ENCODE data around the gene NEDD9. TPM values are rescaled to one million over a fixed set of nuclear protein-coding genes. Genes with fewer than 3 reads are reported as not detected.

Gene NEDD9
- total RNA-seq, 4 donors from 2014 or later: 34.6 to 82.7 (median 72.3) TPM

DNA sequence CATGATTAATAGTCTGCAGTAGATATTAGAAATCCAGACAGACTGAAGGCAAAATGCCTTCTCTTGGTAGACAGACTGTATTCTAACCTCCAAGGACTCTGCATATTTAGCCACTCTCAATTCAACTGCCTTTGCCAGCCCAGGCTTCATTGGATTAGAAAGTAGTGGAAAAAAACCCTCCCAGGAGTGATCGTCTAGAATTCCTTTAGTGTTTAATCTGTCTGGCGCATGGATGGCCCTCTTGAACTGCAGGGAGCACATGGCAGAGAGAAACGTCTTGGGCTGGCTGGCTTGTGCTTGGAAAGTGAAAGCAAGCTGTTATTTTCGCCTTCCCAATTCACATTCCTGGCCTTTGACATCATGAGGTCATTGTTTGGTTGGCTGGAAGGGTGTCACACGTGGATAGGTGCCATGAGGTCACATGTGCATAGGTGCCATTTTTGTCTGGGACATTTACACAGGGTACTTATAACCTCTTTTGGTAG lies 30.9 kb upstream of the NEDD9 start:
- intact Hi-C loops (cut with DNase I; ENCODE audit: low total_unique reads): no loop called here
- in situ Hi-C loops (cut with MboI; ENCODE audit: low pct_ligation_motif_present in 1 of 4, low pct_unique_long_range_greater_than_20kb in 1 of 4, low sequenced_read_pairs in 3 of 4): no loop called here
- no peak overlapping the region for H3K4me3 ChIP-seq

DNA sequence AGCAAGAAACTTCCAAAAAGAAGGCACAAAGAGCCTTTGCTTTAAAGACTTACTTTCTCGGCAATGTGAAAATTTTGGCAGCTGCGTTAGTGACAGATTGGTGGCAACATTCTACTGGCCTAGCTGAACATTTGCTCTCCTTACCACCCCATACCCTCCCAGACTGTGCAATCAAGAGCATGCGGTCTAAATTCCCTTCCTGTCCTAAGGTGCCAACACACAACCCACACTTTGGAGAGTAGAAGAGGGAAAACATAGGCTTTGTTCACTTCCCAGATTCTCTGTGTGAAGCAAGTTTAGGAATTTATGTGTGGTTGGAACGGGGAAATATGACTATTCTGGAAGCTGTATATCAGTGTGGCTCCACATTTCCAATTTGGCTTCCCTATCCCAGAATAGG lies 29.8 kb upstream of the NEDD9 start:
- no peak overlapping the region for H3K27ac ChIP-seq
- intact Hi-C loops (cut with DNase I; ENCODE audit: low total_unique reads) (no loop called here), in situ Hi-C loops (cut with MboI; ENCODE audit: low pct_ligation_motif_present in 1 of 4, low pct_unique_long_range_greater_than_20kb in 1 of 4, low sequenced_read_pairs in 3 of 4) (no loop called here)
- no peak for DNase-seq
- H3K36me3 ChIP-seq: no peaks in the 10 kb centered on the region
- no peak overlapping the region for H3K4me3 ChIP-seq
- no peak for TF ChIP-seq POLR2A (IDR thresholded peaks at IDR 0.05)
- no peak for TF ChIP-seq POLR2AphosphoS5 (IDR thresholded peaks at IDR 0.05)
- TF ChIP-seq, protein P1, sequence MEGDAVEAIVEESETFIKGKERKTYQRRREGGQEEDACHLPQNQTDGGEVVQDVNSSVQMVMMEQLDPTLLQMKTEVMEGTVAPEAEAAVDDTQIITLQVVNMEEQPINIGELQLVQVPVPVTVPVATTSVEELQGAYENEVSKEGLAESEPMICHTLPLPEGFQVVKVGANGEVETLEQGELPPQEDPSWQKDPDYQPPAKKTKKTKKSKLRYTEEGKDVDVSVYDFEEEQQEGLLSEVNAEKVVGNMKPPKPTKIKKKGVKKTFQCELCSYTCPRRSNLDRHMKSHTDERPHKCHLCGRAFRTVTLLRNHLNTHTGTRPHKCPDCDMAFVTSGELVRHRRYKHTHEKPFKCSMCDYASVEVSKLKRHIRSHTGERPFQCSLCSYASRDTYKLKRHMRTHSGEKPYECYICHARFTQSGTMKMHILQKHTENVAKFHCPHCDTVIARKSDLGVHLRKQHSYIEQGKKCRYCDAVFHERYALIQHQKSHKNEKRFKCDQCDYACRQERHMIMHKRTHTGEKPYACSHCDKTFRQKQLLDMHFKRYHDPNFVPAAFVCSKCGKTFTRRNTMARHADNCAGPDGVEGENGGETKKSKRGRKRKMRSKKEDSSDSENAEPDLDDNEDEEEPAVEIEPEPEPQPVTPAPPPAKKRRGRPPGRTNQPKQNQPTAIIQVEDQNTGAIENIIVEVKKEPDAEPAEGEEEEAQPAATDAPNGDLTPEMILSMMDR (IDR thresholded peaks at IDR 0.05): no peak
- no peak for TF ChIP-seq EP300 (IDR thresholded peaks at IDR 0.05; ENCODE audit: low read depth)
- no peaks in the 10 kb centered on the region for H3K27me3 ChIP-seq
- WGBS, 2 donors (ENCODE audit: low coverage in 1 of 2): 83 to 95% methylated on average over 2 to 4 of the region's 4 CpGs
- peaks cover 0 to 40% (median 17%) of the 10 kb centered on the region in 4 donors for H3K4me1 ChIP-seq
- no peaks in the 10 kb centered on the region for H3K9me3 ChIP-seq

More for the DNA sequence above, 30.9 kb upstream of the NEDD9 start:
- H3K27ac ChIP-seq: peak overlapping the region; percentile 33 to 64 (median 55)
- 33% methylated on average over 5 of the region's 5 CpGs; no CpG with 5 or more reads in 1 of the 2 donors for WGBS, 2 donors (ENCODE audit: low coverage in 1 of 2)
- TF ChIP-seq, protein P1 (IDR thresholded peaks at IDR 0.05): no peak
- TF ChIP-seq POLR2AphosphoS5 (IDR thresholded peaks at IDR 0.05) (peak; percentile 48 to 73 (median 56)), POLR2A (IDR thresholded peaks at IDR 0.05) (no peak)
- no peaks in the 10 kb centered on the region for H3K27me3 ChIP-seq
- no peaks in the 10 kb centered on the region for H3K9me3 ChIP-seq
- no peaks in the 10 kb centered on the region for H3K36me3 ChIP-seq
- peaks cover 0 to 32% (median 13%) of the 10 kb centered on the region in 4 donors for H3K4me1 ChIP-seq
- DNase-seq: peak; percentile 61

DNA sequence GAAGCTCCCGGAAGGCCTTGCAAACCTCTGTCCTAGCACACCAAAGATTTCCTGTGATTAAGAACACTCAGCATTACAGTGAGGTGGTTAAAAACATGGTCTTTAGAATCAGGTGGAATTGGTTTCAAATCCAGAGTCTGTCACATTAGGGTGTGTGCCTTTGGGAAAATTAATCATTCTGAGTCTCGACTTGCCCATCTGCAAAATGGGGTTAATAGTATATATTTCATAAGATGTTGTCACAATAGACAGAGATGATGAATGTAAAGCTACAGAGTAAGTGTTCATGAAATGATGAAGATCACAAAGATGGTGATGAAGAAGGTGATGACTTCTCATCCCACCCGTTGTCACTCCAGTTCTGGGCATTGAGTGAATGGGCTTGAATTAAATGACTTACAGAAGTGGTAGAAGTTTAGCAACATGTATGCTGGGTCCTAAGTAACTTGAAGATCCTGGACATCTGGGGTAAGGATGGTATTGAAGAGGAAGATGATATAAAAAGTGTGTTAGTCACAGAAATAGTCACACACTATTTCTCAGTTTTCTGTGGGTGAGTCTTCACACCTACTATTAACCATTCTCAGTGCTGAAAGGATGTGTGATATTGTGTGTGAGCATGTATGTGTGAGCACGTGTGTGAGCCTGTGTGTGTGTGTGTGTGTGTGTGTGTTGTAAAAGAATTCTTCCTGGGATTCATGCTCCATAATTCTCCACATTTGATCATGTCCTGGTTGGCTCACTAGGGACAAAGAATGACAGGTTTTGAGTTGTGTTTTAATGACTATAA lies 28.0 kb upstream of the NEDD9 start:
- intact Hi-C loops (cut with DNase I; ENCODE audit: low total_unique reads): no loop called here
- Histone ChIP-seq H3K27me3 (no peaks in the 10 kb centered on the region), H3K4me1 (peaks cover 0 to 44% (median 17%) of the 10 kb centered on the region in 4 donors), H3K4me3 (no peak overlapping the region), H3K36me3 (no peaks in the 10 kb centered on the region), H3K27ac (peak overlapping the region in 1 of 4 donors; percentile 76), H3K9me3 (no peaks in the 10 kb centered on the region)
- no peak for DNase-seq
- 87 to 97% methylated on average over 2 to 4 of the region's 4 CpGs for WGBS, 2 donors (ENCODE audit: low coverage in 1 of 2)
- TF ChIP-seq POLR2AphosphoS5 (IDR thresholded peaks at IDR 0.05): no peak
- TF ChIP-seq, protein P1 (IDR thresholded peaks at IDR 0.05): no peak
- TF ChIP-seq EP300 (IDR thresholded peaks at IDR 0.05; ENCODE audit: low read depth): no peak
- TF ChIP-seq POLR2A (IDR thresholded peaks at IDR 0.05): no peak
- in situ Hi-C loops (cut with MboI; ENCODE audit: low pct_ligation_motif_present in 1 of 4, low pct_unique_long_range_greater_than_20kb in 1 of 4, low sequenced_read_pairs in 3 of 4): no loop called here

DNA sequence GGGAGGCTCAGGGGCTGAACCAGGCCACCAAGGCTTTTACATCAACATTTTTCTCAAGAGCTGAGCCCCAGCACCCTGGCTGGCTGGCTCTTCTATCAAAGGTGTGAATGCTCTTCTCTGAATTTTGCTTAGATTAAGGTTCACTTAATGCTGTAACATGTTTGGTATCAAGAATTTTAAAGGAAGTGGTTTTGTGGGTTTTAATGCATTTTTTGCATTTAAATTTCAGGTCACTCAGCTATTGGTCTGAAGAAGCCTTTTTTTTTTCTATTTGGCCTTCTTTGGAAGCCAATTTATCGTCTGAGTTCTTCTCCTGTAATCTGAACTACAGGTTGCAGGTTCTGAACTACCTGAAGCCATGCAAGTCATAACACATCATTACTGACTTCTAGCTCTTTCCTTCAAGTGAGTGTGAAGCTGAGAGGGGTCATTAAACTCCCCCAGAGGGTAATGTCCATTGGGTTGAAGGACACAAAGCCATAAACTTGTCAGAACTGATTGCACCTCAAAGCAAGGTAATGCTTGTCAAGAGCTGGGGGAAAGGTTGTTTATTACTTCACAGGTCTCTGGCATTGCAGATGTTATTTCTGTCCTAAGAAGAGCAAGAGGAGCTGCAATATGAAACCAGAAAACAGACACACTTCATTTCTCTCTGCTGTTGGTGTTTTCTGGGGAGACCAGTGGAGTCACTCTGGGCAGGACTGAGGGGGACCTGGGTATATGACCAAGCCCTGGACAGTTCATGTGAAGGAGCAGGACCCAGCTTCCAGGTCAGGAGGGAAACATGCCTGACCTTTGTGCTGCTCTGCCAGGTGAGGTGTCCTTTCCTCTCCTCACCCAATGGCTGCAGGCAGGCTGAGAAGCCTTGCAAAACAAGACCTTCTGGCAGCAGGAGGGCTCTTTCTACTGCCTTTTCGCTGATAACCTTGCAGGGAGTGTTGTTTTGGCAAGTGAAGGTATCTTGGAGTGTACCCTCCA lies 26.1 kb upstream of the NEDD9 start:
- in situ Hi-C loops (cut with MboI; ENCODE audit: low pct_ligation_motif_present in 1 of 4, low pct_unique_long_range_greater_than_20kb in 1 of 4, low sequenced_read_pairs in 3 of 4): no loop called here
- peak overlapping the region; percentile 64 to 76 (median 66) for H3K27ac ChIP-seq

More for the DNA sequence above, 26.1 kb upstream of the NEDD9 start:
- TF ChIP-seq POLR2AphosphoS5 (IDR thresholded peaks at IDR 0.05) (peak in 2 of 3 donors; percentile 52 to 67), POLR2A (IDR thresholded peaks at IDR 0.05) (no peak), EP300 (IDR thresholded peaks at IDR 0.05; ENCODE audit: low read depth) (peak; percentile 18)
- TF ChIP-seq, protein P1 (IDR thresholded peaks at IDR 0.05): no peak
- DNase-seq: peak; percentile 38
- H3K27me3 ChIP-seq: no peaks in the 10 kb centered on the region
- peak overlapping the region in 1 of 4 donors; percentile 2 for H3K4me3 ChIP-seq
- H3K9me3 ChIP-seq: no peaks in the 10 kb centered on the region
- WGBS, 2 donors (ENCODE audit: low coverage in 1 of 2): 53 to 71% methylated on average over 1 to 2 of the region's 2 CpGs
- peaks cover 0 to 44% (median 16%) of the 10 kb centered on the region in 4 donors for H3K4me1 ChIP-seq
- no peaks in the 10 kb centered on the region for H3K36me3 ChIP-seq
- intact Hi-C loops (cut with DNase I; ENCODE audit: low total_unique reads): no loop called here
